ENCODE results near the gene PITPNC1. TPM values are rescaled to one million over a fixed set of nuclear protein-coding genes. Genes with fewer than 3 reads are reported as not detected.
"Not testable (repeated sequence)": the region's sequence is repeated elsewhere in the genome, so short reads cannot be mapped to it uniquely, and the experiment has no call there.

The PITPNC1 gene
- total and polyA plus RNA-seq, 8 donors, result 9.7 to 21.9 (median 11.3) TPM

DNA sequence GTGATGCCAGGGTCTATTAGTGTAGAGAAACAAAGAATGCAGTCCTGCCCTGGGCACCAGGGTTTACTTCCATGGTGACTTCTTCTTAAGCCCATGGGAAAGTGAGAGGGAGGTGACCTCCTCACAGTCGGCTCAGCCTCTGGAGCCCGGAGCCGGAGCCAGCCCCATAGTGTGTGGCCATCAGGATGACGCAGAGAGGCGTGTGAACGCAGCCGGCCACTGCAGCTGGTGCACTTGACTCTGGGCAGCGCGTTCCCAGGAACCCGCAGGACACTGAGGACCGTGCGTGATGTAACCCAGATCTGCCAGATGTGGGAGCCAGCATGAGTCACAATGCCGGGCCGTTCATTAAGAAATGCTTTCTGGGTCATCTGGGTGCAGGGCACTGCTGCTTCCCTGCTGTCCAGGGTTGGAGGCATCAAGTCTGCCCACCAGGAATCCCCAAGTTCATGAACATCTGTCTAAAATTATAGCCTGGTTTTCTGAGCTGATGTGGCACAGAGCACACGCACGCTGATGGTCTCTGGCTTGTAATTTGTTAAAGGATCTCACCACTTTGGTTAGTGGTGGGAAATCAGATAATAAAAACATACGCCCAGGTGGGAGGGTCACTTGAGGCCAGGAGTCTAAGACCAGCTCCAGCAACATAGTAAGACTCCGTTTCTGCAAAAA lies 114.1 kb downstream of the PITPNC1 start:
- TF ChIP-seq, protein P1, sequence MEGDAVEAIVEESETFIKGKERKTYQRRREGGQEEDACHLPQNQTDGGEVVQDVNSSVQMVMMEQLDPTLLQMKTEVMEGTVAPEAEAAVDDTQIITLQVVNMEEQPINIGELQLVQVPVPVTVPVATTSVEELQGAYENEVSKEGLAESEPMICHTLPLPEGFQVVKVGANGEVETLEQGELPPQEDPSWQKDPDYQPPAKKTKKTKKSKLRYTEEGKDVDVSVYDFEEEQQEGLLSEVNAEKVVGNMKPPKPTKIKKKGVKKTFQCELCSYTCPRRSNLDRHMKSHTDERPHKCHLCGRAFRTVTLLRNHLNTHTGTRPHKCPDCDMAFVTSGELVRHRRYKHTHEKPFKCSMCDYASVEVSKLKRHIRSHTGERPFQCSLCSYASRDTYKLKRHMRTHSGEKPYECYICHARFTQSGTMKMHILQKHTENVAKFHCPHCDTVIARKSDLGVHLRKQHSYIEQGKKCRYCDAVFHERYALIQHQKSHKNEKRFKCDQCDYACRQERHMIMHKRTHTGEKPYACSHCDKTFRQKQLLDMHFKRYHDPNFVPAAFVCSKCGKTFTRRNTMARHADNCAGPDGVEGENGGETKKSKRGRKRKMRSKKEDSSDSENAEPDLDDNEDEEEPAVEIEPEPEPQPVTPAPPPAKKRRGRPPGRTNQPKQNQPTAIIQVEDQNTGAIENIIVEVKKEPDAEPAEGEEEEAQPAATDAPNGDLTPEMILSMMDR (IDR thresholded peaks at IDR 0.05), result no peak
- no peak overlapping the region for H3K27ac ChIP-seq
- peaks cover 0 to 25% of the 10 kb centered on the region in 2 donors for H3K4me1 ChIP-seq
- H3K27me3 ChIP-seq, result no peaks in the 10 kb centered on the region
- peak; percentile 93 for ATAC-seq
- DNase-seq, result peak in 3 of 4 donors; percentile 61 to 89 (median 73)
- no peaks in the 10 kb centered on the region for H3K36me3 ChIP-seq
- no peak overlapping the region for H3K4me3 ChIP-seq
- intact Hi-C loops (cut with DNase I), result no loop called here
- H3K9me3 ChIP-seq, result peaks cover 0 to 4% of the 10 kb centered on the region in 2 donors

DNA sequence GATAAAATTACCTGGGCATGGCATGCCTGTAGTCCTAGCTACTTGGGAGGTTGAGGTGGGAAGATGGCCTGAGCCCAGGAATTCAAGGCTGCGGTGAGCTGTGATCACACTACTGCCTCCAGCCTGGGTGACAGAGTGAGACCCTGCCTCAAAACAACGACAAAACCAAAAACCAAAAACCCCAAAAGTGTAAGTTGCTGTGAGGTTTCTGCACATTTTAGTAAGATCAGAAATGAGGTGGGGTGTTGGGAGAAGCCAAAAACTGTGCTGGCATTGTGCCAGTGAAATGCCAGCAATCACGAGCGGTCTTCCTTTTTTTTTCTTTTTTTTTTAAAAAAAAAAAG lies 114.6 kb downstream of the PITPNC1 start:
- Histone ChIP-seq H3K27ac (no peak overlapping the region), H3K4me3 (no peak overlapping the region), H3K27me3 (no peaks in the 10 kb centered on the region), H3K36me3 (no peaks in the 10 kb centered on the region), H3K4me1 (peaks cover 0 to 25% of the 10 kb centered on the region in 2 donors), H3K9me3 (peaks cover 0 to 4% of the 10 kb centered on the region in 2 donors)
- TF ChIP-seq, protein P1 (IDR thresholded peaks at IDR 0.05), result no peak
- intact Hi-C loops (cut with DNase I), result no loop called here
- no peak for ATAC-seq
- no peak for DNase-seq

DNA sequence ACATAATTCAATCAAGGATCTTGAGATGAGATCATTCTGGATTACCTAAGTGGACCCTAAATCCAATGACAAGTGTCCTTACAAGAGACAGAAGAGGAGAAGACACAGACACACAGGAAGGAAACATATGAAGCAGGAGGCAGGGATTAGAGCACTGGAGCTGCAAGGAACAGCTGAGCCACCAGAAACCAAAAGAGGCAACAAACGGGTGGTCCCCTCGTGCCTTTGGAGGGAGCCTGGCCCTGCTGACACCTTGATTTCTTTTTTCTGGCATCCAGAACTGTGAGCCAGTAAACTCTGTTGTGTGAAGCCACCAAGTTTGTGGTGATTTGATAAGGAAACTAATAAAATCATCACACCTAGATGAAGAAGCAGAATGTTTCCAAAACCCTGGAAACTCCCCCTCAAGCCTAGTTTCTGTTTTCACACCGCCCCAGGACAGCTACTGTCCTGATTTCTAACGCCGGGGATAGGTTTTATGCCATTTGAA lies 115.2 kb downstream of the PITPNC1 start:
- Histone ChIP-seq H3K27ac (no peak overlapping the region), H3K27me3 (no peaks in the 10 kb centered on the region), H3K4me3 (no peak overlapping the region), H3K36me3 (no peaks in the 10 kb centered on the region), H3K4me1 (peaks cover 0 to 25% of the 10 kb centered on the region in 2 donors), H3K9me3 (peaks cover 0 to 4% of the 10 kb centered on the region in 2 donors)
- ATAC-seq, result no peak
- no peak for DNase-seq
- intact Hi-C loops (cut with DNase I), result no loop called here
- TF ChIP-seq, protein P1 (IDR thresholded peaks at IDR 0.05), result no peak

DNA sequence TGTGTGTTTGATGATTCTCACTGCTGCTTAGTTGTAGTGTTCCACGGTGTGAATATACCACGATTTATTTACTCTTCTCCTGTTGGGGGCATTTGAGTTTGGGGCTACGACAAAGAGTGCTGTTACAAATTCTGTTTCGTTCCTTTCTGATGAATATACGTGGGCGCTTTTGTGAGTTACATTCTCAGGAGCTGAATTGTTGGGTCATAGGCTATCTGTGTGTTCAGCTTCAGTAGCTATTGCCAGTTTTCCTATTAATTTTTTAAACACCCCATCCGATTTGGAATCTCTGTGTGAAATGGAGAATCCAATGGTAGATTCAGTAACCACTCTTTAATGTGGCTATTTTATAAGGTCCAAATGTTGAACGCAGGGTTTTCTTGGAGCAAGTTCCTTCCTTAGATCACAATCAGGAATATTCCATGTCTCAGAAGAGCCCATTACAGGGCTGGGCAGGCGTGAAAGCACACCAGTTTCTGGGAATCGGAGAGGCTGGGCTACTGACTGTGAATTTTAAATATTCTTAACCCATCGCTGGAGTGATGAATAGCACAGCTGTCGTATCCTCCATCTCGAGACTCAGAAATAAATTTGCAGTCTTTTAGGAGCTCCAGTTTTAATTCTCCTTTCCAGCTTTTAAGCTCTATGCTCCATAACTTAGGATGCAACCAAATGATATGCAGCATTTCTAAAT lies 115.9 kb downstream of the PITPNC1 start:
- Histone ChIP-seq H3K4me3 (no peak overlapping the region), H3K4me1 (peaks cover 0 to 25% of the 10 kb centered on the region in 2 donors), H3K27me3 (no peaks in the 10 kb centered on the region), H3K36me3 (no peaks in the 10 kb centered on the region), H3K9me3 (peaks cover 0 to 4% of the 10 kb centered on the region in 2 donors), H3K27ac (no peak overlapping the region)
- TF ChIP-seq, protein P1 (IDR thresholded peaks at IDR 0.05), result no peak
- ATAC-seq (no peak), DNase-seq (no peak)
- intact Hi-C loops (cut with DNase I), result no loop called here

DNA sequence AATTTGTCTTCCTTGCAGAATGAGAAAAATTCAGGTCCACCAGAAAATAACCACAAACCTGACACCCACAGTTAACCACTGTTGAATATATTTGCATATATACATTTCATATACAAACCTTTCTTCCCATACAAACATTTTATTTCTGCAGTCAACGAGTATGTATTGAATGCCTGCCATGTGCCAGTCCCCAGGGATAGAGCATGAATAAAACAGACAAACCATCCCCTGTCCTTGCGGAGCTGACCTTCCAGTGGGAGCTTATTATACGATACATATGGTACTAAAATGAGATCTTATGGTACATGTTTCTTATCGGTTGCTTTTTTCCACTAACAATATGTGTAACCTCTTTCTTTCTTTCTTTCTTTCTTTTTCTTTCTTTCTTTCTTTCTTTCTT lies 116.7 kb downstream of the PITPNC1 start:
- no peaks in the 10 kb centered on the region for H3K27me3 ChIP-seq
- TF ChIP-seq, protein P1 (IDR thresholded peaks at IDR 0.05), result no peak
- H3K4me3 ChIP-seq, result no peak overlapping the region
- DNase-seq, result no peak
- H3K27ac ChIP-seq, result no peak overlapping the region
- H3K9me3 ChIP-seq, result peaks cover 0 to 4% of the 10 kb centered on the region in 2 donors
- ATAC-seq, result no peak
- intact Hi-C loops (cut with DNase I), result no loop called here
- H3K36me3 ChIP-seq, result no peaks in the 10 kb centered on the region
- peaks cover 0 to 25% of the 10 kb centered on the region in 2 donors for H3K4me1 ChIP-seq

DNA sequence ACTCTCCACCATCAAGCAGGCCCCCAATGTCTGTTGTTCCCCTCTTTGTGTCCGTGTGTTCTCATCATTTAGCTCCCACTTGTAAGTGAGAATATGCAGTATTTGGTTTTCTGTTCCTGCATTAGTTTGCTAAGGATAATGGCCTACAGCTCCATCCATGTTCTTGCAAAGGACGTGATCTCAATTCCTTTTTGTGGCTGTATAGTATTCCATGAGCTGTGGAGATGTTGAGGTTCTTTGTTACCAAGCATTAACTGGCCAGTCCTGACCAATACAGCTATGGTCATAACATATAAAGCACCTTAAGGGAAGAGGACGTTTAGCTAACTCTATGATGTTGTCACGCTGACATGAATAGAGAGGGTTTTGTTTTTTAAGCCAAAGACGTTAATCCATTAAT lies 118.5 kb downstream of the PITPNC1 start:
- DNase-seq; H3K4me3 ChIP-seq; H3K9me3 ChIP-seq; H3K27me3 ChIP-seq; ATAC-seq; H3K27ac ChIP-seq; H3K36me3 ChIP-seq; intact Hi-C loops (cut with DNase I): not testable (repeated sequence)
- peaks cover 0 to 22% of the 10 kb centered on the region in 2 donors for H3K4me1 ChIP-seq
